HepG2 (cell line): Measurements from ENCODE around the gene GPR179. TPM values are rescaled to one million over a fixed set of nuclear protein-coding genes. Genes with fewer than 3 reads are reported as not detected.

Experiments
- ARNTL ChIP-seq: sonication (generic); formaldehyde crosslinking; IDR thresholded peaks from 2 replicates; pipeline ENCODE4 v1.4.0; 2020; ENCODE audit warnings: mild to moderate bottlenecking, missing genetic modification reagents
- BCL6 ChIP-seq: IDR thresholded peaks from 2 replicates; pipeline ENCODE4 v1.6.1; 2016; ENCODE audit warnings: missing genetic modification reagents, missing compliant biosample characterization
- FOSL1 ChIP-seq: sonication (generic); formaldehyde crosslinking; IDR thresholded peaks from 2 replicates; pipeline ENCODE4 v1.9.0; 2021; ENCODE audit warnings: missing genetic modification reagents, borderline replicate concordance
- ISL2 ChIP-seq: sonication (generic); formaldehyde crosslinking; IDR thresholded peaks from 2 replicates; pipeline ENCODE4 v1.5.0; 2020; ENCODE audit warnings: missing genetic modification reagents
- MIER2 ChIP-seq: IDR thresholded peaks from 2 replicates; pipeline ENCODE4 v1.6.1; 2016; ENCODE audit warnings: missing biosample characterization, missing genetic modification reagents
- PBX2 ChIP-seq: IDR thresholded peaks from 2 replicates; pipeline ENCODE4 v1.6.1; 2016; ENCODE audit warnings: control low read depth
- SMAD9 ChIP-seq: sonication (generic); formaldehyde crosslinking; IDR thresholded peaks from 2 replicates; pipeline ENCODE4 v1.5.1; 2020; ENCODE audit warnings: mild to moderate bottlenecking, missing genetic modification reagents
- THYN1 ChIP-seq: sonication (generic); formaldehyde crosslinking; IDR thresholded peaks from 2 replicates; pipeline ENCODE4 v1.8.1; 2023; ENCODE audit warnings: low read depth, mild to moderate bottlenecking, moderate library complexity, missing genetic modification reagents, borderline replicate concordance
- ZBTB49 ChIP-seq: sonication (generic); formaldehyde crosslinking; IDR thresholded peaks from 2 replicates; pipeline ENCODE4 v1.4.0; 2020; ENCODE audit warnings: missing genetic modification reagents, borderline replicate concordance
- ZNF18 ChIP-seq: sonication (generic); formaldehyde crosslinking; IDR thresholded peaks from 2 replicates; pipeline ENCODE4 v1.8.0; 2022; ENCODE audit warnings: mild to moderate bottlenecking, missing genetic modification reagents; ENCODE audit not compliant: insufficient replicate concordance
- ZNF576 ChIP-seq: sonication (generic); formaldehyde crosslinking; IDR thresholded peaks from 2 replicates; pipeline ENCODE4 v1.4.0; 2020; ENCODE audit warnings: mild to moderate bottlenecking, missing genetic modification reagents
- ZSCAN20 ChIP-seq: sonication (generic); formaldehyde crosslinking; IDR thresholded peaks from 2 replicates; pipeline ENCODE4 v1.4.0; 2020; ENCODE audit warnings: missing genetic modification reagents, mild to moderate bottlenecking, borderline replicate concordance
- polyA plus RNA-seq, 8 experiments: library from polyadenylated mRNA; depleted of rRNA in 3 of 8; stranded (reverse) in 7 of 8; unstranded in 1 of 8; fragments of >200 nt; fragmentation: Illumina TruSeq in 4 of 8; extraction: Trizol in 4 of 8; gene quantifications; 2 replicates each; pipeline versions ENCODE4 v1.2.1 to v1.2.3, GENCODE V29; 2011 to 2016; ENCODE audit warnings: low read depth in 4 of 8, missing spikeins in 1 of 8, mixed read lengths in 1 of 8; ENCODE audit not compliant: insufficient read depth in 1 of 8
- total RNA-seq, 5 experiments: library from RNA; depleted of rRNA; stranded (reverse); fragments of >200 nt; fragmentation: Illumina TruSeq; extraction: Trizol; gene quantifications; 2 replicates each; pipeline ENCODE4 v1.2.3, GENCODE V29; 2016; ENCODE audit warnings: low read depth in 1 of 5
- TF ChIP-seq, protein P1 (sequence below): sonication (generic); formaldehyde crosslinking; IDR thresholded peaks from 2 replicates; pipeline ENCODE4 v1.5.1; 2020; ENCODE audit warnings: mild to moderate bottlenecking, missing genetic modification reagents, borderline replicate concordance
- TF ChIP-seq, protein P2 (sequence below): sonication (generic); formaldehyde crosslinking; IDR thresholded peaks from 2 replicates; pipeline ENCODE4 v1.4.0; 2020; ENCODE audit warnings: missing genetic modification reagents
- TF ChIP-seq, protein P3 (sequence below): IDR thresholded peaks from 2 replicates; pipeline ENCODE4 v1.6.1; 2016; ENCODE audit warnings: missing compliant biosample characterization, missing genetic modification reagents, borderline replicate concordance
- TF ChIP-seq, protein P4 (sequence below): sonication (generic); formaldehyde crosslinking; IDR thresholded peaks from 2 replicates; pipeline ENCODE4 v1.8.0; 2022; ENCODE audit warnings: mild to moderate bottlenecking, missing genetic modification reagents

The GPR179 gene
- total and polyA plus RNA-seq, 2 of the 13 experiments (the other 11 are each of a cell fraction or from before 2014, with no cell fraction given): 0.03 TPM; not detected in 1

- peak; percentile 89; the same call in 1 of the 2 replicates for TF ChIP-seq ZBTB49 (CRISPR knock-in tag)
- peak; percentile 59; the same call in 1 of the 2 replicates for TF ChIP-seq MIER2 (CRISPR knock-in tag)
- peak; percentile 50 for TF ChIP-seq ZNF18 (CRISPR knock-in tag)
- TF ChIP-seq, protein P1, sequence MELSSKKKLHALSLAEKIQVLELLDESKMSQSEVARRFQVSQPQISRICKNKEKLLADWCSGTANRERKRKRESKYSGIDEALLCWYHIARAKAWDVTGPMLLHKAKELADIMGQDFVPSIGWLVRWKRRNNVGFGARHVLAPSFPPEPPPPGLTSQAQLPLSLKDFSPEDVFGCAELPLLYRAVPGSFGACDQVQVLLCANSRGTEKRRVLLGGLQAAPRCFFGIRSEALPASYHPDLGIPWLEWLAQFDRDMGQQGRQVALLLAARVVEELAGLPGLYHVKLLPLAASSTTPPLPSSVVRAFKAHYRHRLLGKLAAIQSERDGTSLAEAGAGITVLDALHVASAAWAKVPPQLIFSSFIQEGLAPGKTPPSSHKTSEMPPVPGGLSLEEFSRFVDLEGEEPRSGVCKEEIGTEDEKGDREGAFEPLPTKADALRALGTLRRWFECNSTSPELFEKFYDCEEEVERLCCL (CRISPR knock-in tag): no peak
- no peak for TF ChIP-seq ZNF576
- peak; percentile 53; the same call in 1 of the 2 replicates for TF ChIP-seq ARNTL (CRISPR knock-in tag)
- TF ChIP-seq, protein P2, sequence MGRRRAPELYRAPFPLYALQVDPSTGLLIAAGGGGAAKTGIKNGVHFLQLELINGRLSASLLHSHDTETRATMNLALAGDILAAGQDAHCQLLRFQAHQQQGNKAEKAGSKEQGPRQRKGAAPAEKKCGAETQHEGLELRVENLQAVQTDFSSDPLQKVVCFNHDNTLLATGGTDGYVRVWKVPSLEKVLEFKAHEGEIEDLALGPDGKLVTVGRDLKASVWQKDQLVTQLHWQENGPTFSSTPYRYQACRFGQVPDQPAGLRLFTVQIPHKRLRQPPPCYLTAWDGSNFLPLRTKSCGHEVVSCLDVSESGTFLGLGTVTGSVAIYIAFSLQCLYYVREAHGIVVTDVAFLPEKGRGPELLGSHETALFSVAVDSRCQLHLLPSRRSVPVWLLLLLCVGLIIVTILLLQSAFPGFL (CRISPR knock-in tag): no peak
- TF ChIP-seq SMAD9 (CRISPR knock-in tag): no peak
- TF ChIP-seq, protein P3, sequence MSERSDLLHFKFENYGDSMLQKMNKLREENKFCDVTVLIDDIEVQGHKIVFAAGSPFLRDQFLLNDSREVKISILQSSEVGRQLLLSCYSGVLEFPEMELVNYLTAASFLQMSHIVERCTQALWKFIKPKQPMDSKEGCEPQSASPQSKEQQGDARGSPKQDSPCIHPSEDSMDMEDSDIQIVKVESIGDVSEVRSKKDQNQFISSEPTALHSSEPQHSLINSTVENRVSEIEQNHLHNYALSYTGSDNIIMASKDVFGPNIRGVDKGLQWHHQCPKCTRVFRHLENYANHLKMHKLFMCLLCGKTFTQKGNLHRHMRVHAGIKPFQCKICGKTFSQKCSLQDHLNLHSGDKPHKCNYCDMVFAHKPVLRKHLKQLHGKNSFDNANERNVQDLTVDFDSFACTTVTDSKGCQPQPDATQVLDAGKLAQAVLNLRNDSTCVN (CRISPR knock-in tag): peak; percentile 72; the same call in 1 of the 2 replicates
- no peak for TF ChIP-seq THYN1
- no peak for TF ChIP-seq FOSL1
- TF ChIP-seq BCL6 (CRISPR knock-in tag): peak; percentile 62
- no peak; the same call in 1 of the 2 replicates for TF ChIP-seq ZSCAN20
- peak; percentile 68 for TF ChIP-seq ISL2 (CRISPR knock-in tag)
- TF ChIP-seq, protein P4, sequence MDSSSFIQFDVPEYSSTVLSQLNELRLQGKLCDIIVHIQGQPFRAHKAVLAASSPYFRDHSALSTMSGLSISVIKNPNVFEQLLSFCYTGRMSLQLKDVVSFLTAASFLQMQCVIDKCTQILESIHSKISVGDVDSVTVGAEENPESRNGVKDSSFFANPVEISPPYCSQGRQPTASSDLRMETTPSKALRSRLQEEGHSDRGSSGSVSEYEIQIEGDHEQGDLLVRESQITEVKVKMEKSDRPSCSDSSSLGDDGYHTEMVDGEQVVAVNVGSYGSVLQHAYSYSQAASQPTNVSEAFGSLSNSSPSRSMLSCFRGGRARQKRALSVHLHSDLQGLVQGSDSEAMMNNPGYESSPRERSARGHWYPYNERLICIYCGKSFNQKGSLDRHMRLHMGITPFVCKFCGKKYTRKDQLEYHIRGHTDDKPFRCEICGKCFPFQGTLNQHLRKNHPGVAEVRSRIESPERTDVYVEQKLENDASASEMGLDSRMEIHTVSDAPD: no peak
- 0 out of 2 replicates have a peak, but pooled peaks have one; percentile 13 for TF ChIP-seq PBX2 (CRISPR knock-in tag)
Observed at GRCh38 chr17:38351412-38352222, 7.9 kb upstream of the GPR179 start, which contains the start of gene SOCS7 (continued).
